Sciatic nerve (tissue), 2 donors: ENCODE measurements around the gene DGKE. TPM values are rescaled to one million over a fixed set of nuclear protein-coding genes. Genes with fewer than 3 reads are reported as not detected.

ENCODE experiments used
- ATAC-seq: fragments of 200-7000 bp; cut with Tn5 transposase; one replicate; pipeline ENCODE4 v1.9.1; 2020; ENCODE audit warnings: mild to moderate bottlenecking, moderate library complexity
- DNase-seq: peaks from one replicate; pipeline ENCODE4 v3.0.0-alpha.2; 2020; ENCODE audit warnings: low spot score
- intact Hi-C: fragments of 100-400 bp; cut with DNase I; formaldehyde crosslinking; loops from one replicate; pipeline ENCODE4 v1.14.2; 2022
- total RNA-seq: library from RNA; stranded (reverse); fragmentation: NEBNext Ultra II Directional; extraction: Animal tissue kit (Norgen Biotek cat#: 25700); gene quantifications from one replicate; pipeline ENCODE4 v1.2.1, GENCODE V29; 2021
- donor health status: DM: no; HTN: no; CAD: no.
- donor health status: DM: no; HTN: no; CAD: no.

Gene DGKE
- total RNA-seq, 1 donor from 2014 or later = 16.8 TPM

DNA sequence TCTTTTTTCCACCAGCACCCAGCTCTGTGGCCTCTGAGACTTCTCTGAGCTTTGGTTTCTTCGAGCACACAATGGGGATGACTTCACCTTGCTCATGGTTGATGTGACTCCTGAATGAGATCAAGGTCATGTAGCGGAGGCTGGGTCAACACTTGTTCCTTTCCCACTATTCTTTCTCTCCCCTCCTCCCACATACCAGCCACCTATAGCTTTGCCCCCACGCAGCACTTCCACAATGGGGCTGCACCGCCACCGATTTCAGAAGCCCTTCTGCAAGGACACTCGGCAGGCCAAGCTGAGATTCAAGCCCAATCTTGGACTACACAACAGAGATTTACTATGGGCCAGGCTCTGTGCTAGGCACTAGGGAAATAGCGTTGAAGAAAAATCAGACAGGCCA is 65.5 kb downstream of the DGKE start:
- ATAC-seq (no peak), DNase-seq (peak; percentile 10)
- intact Hi-C loops = no loop called here

DNA sequence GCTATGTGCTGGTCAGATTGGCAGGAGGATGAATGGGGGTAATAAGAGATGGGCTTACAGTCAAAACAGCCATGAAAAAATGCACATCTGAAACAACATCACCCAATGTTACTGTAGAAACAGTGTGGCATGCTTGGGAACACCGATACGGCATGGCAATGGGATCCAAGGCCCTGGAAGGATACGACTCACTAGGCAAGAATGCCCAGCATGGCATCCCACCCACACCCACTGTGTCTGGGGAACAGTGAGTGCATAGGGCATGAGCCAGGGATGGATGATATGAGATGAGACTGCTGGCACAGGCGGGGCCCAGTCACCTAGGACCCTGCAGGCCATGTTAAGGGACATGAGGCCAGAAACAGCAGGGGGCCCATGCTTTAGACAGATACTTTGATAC is 68.4 kb downstream of the DGKE start:
- DNase-seq (peak; percentile 33), ATAC-seq (no peak)
- intact Hi-C loops = no loop called here

DNA sequence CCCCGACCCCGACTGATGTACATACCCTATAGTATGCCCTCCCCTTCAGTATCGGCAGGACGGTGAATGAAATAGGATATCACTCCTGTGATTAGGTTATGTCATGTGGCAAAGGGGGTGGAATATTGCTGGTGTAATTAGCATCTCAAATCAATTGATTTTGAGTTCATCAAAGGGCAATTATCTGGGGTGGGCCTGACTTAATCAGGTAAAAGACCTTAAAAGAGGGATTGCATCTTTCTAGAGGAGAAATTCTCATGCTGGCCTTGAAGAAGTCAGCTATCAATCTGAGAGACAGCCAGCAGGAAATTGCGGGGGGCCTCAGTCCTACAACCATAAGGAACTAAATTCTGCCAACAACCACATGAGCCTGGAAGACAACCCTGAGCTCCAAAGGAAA is 69.6 kb downstream of the DGKE start:
- DNase-seq (peak; percentile 30), ATAC-seq (no peak)
- intact Hi-C loops = no loop called here

DNA sequence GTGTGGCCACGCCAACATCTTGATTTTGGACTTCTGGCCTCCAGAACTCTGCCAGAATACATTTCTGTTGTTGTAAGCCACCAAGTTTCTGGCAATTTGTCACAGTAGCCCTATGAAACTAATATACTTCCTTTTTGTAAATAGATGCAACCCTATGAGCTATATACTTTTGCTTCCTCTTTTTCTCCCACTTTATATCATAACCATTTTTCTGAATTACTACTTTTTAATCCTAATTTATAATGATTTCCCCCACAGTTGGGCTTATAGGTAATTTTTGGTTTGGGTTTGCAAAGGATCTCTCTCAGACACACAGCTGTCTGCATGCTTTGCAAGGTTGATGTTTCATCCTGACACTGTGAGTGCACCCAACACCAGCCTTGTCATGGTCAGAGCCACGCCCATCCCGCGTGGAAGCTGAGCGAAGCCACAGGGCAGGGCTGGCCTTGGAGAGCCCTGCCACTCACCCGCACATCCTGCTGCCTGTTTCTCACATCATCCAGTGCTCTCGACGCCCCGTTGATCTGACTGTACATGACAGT is 74.1 kb downstream of the DGKE start:
- intact Hi-C loops = no loop called here
- DNase-seq = peak; percentile 67
- peak; percentile 44 for ATAC-seq

DNA sequence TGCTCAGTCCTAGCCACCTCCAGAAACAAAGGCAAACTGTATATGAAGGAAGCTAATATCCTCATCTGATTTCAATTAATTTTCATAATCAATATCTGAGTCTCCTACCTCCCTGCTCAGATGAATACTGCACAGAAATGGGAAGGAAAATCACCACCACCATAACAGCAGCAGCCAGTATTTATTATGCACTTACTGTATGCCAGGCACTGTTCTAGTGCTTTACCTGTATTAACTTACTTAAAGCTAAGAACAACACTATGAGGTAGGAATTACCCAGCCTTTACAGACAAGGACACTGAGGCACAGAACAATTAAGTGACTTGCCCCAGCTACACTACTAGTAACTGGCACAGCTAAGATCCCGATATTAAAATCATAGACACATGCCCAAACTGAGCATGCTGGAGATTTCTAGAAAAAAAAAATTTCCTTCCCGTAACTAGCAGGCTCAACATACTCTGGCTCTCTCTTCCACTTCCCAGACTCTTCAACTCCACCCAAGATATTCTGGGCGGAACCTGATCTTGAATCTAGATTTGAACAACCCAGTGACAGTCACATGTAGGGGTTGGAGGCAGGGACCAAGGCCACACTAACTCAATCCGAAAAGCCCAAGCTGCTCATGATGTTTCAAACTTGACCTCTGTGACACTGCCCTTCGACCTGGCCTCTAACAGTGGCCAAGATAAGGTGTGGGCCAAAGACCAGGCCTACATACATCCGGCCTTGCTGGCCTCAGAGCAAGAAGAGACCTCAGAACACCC is 76.0 kb downstream of the DGKE start:
- intact Hi-C loops = no loop called here
- ATAC-seq (peak; percentile 6), DNase-seq (no peak)

DNA sequence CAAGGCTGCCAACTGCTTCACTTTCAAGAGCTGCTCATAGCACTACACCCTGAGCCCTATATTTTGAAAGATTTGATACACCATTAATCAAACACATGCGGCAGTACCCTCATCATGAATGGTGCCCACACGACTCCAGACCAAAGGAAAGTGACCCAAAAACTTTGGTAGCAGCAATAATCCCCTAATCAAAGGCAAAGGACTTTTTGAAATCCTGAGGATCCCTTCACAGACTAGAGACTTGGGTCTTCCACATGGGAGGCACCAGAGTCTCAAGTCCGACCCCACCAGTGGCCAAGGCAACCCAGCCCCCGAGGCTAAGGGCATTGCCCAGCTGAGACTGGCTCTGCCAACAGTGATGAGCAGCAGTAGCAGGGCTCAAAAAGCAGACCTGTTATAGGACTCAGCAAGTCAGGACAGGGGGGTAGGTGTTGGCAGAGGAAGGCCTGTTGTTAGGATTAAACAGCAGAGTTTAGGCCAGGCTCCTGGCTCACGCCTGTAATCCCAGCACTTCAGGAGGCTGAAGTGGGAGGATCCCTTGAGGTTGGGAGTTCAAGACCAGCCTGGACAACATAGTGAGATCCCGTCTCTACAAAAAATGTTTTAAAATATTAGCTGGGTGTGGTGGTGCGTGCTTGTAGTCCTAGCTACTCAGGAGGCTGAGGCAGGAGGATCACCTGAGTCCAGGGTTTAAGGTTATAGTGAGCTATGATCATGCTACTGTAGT is 76.7 kb downstream of the DGKE start:
- DNase-seq (no peak), ATAC-seq (no peak)
- intact Hi-C loops = no loop called here

DNA sequence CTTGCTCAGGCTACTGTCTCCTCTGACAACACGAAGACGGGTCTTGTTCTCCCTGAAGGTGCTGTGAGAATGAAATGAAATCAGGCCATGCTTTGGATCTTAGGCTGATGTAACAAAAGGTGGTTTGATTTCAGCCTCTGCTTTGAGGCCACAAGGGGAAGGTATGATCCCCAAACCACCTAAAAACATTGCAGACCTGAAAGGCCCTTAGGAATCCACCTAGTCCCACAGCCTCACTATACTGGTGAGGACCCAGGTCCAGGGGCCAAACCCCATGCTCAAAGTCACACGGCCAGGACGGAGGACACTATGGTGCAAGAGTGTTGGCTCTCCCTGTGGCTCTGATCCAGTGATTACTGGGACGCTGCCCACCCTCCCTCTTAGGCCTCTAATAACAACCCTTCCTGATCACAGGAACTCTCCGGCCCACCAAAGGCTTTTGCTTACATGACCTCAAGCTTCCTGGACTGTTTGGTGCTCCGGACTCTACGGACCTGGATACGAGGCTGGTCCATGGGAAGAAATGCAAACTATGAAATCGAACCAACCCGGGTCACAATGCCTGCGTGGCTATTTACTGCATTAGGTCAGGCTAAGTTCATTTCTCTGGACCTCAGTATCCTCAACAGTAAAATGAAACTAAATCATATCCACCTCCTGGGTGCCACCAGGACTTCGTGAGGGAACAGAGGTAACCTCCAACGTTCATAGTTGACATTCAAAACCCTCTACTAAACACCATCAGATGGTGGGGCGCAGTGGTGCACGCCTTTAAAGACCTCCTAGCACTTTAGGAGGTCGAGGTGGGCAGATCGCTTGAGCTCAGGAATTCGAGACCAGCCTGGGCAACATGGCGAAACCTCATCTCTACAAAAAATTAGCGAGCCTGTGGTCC is 78.4 kb downstream of the DGKE start:
- intact Hi-C loops = no loop called here
- ATAC-seq = peak; percentile 57

DNA sequence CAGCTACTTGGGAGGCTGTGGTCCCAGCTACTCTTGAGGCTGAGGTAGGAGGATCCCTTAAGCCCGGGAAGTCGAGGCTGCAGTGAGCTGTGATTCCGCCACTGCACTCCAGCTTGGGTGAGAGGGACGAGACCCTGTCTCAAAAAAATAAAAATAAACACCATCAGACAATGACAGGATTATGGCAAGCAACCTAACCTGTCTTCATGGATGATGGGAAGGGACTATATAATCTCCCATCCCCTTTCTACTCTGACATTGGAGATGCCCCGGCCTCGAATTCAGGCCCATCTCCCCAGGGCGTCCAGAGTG is 79.0 kb downstream of the DGKE start:
- intact Hi-C loops = no loop called here
- DNase-seq (no peak), ATAC-seq (no peak)

More for the DNA sequence above, 78.4 kb downstream of the DGKE start:
- DNase-seq = peak; percentile 71

DNA sequence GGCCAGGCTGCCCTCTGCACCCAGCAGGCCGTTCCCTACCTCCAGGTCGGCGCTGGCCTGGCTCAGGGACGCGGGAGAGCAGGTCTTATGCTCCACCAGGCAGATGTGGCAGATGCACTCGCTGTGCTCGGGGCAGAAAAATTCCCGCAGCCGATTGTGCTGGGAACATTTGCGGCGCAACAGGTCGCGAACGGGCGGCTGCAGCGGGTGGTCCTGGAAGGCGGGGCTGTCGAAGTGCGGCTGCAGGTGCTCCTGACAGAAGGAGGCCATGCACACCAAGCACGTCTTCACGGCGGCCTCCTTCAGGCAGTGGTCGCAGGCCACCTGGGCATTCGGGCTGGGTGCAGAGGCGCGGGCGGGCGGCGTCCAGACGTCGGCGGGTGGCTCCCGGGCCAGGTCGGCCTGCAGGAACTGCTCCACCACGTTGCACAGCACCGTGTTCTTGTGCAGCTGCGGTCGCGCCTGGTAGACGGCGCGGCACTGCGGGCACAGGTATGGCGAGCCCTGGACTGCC is 79.5 kb downstream of the DGKE start:
- DNase-seq (no peak), ATAC-seq (peak; percentile 48)
- intact Hi-C loops = no loop called here

DNA sequence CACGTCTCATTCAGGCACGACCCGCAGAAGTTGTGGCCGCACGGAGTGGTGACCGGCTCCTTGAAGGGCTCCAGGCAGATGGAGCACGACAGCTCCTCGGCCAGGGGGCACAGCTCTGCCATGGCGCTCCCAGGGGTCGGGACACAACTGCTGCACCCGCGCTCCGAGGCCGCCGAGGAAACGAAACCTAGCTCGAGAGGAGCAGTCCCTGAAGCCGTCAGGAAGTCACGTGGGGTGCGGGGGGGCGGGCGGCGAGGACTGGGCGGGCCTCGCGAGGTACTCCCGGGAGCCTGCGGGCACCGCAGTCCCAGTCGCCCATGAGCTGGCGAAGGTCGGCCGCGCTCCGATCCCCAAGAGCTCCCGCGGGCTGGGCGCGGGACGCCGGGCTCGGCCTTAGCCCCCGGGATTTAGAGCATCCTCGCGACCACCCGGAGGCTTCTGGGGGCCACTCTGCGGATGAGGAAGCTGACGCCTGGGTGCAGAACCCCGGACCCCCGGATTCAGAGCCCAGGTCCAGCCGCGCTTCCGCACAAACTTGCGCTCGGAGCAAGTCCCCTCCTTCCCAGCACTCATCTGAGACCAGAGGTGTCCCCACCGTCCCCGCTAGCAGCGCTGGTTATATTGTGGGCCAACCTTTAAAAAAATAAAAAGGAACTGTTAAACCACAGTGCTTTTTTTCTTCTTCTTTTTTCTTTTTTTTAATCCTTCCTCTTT is 80.1 kb downstream of the DGKE start, which contains the start of gene TRIM25:
TRIM25 (minus strand) TSS at position 183 of the 714 bp plus-strand sequence; CDS start at position 122, 61 bp downstream.
- peak; percentile 95 for ATAC-seq
- intact Hi-C loops = no loop called here
- DNase-seq = peak; percentile 93

DNA sequence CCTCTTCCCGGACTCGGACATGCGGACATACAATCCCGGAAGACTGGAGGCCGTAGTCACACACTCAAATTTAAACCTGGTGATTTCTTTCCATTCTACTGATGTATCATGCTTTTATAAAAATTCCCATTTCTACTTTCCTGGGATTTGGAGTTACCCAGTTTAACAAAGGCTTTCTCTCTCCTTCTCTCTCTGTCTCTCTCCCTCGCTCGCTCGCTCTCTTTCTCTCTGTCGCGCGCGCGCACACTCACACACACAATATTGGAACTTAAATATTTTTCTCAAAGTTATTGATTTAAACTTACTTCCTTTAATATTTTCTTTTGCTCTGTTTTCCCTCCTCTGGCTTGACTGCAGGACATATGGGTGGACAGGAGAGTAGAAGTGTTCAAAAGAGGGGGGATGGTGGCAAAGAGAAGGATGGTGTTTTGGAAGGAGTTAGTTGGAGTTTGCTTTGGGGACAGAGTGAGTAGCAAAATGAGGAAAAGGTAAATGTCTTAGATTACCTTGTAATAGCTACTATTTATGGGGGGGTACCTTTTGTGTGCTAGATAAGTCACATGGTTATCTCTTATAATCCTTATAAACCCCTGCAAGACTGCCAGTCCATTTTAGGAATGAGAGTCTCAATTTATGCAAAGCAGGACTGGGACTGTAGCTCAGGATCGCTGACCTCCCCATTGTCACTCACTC is 80.8 kb downstream of the DGKE start:
- intact Hi-C loops = no loop called here
- DNase-seq (no peak), ATAC-seq (peak; percentile 1)

DNA sequence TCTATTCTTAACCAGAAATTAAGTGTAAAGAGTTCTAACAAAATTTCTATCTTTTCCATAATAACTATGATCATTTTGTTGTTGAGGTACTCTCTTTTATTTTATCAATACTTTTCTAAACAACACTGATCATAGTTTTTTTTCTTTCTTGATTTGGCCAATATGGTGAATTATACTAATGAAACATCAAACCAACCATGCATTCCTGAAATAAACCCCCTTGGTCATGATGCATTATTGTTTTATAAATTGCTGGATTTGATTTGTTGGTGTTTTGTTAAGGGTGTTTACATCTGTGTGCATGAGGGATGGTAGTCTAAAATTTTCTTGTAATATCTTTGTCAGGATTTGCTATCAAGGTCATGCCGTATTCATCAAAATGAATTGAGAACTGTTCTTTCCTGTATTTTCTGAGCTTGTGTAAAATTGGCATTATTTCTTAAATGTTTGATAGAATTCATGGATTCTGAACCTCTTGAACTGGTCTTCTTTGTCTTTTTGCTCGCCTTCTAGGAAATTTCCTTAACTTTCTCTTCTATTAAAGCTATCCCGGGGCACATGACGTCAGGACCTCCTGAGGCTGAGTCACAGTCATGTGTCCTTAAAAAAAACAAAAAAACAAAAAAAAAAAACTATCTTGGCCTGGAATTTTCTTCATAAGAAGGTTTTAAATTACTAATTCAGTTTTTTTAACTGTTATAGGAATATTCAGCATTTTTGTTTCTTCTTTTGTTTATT is 83.8 kb downstream of the DGKE start:
- ATAC-seq (no peak), DNase-seq (no peak)
- intact Hi-C loops = no loop called here

DNA sequence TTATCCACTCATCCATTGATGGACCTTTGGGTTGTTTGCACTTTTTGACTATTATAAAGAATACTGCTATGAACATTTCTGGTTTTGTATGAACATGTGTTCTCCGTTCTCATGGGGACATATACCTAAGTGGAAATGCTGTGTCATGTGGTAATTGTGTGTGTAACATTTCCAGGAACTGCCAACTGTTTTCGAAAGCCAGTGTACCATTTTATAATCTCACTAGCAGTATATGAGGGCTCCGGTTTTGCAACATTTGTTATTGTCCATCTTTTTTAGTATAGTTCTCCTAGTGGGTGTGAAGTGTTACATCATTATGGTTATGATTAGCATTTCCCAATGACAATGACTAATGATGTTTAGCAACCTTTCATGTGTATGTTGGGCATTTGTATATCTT is 85.0 kb downstream of the DGKE start:
- ATAC-seq = no peak

More for the DNA sequence above, 85.0 kb downstream of the DGKE start:
- DNase-seq = no peak
- intact Hi-C loops = no loop called here
